ENCODE results near the gene CPSF3. TPM values are rescaled to one million over a fixed set of nuclear protein-coding genes. Genes with fewer than 3 reads are reported as not detected.

The CPSF3 gene
- total and polyA plus RNA-seq, 2 of the 13 experiments (the other 11 are each of a cell fraction or from before 2014, with no cell fraction given), result 19.8 to 93.0 TPM

DNA sequence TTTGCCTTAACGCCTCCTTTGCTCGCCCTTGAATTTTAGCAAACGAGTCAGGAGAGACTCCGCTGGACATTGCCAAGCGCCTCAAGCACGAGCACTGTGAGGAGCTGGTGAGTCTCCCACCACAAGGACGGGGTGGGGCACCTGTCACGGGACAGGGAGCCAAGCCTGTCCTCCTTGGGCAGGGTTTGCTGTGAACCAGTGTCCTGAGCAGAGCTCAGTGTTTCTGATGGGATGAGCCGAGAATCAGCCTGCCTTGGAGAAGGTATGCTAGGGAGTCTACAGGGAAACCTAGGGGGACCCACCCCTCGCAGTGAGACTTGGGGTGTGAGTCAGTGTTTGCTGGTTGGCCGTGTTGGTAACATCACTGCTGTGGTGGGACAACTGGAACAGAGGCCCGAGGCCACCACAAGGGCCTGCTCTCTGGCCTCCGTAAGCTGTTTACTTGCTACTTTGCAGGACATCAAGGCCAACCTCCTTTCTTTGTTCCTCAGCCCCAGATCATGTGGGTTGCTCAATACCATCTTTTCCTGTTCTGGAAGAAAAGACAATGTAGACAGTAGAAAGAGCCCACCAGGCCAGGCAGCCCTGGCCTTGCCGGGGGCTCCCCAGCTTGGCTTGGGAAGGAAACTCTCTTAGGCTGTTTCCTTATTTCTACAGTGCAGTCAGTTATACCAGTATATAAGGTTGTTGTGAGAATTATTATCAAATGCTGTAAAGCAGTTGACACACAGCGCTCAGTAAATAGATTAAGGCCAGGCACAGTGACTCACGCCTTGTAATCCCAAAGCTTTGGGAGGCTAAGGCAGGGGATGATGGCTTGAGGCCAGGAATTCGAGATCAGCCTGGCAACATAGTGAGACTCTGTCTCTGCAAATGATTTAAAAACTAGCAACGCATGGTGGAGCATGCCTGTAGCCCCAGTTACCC, 42.5 kb upstream of the CPSF3 start (continued):
- TF ChIP-seq FIP1L1 (IDR thresholded peaks at IDR 0.05; ENCODE audit: borderline replicate concordance, insufficient read depth, low read depth, low read length) (no peak), POLR2G (IDR thresholded peaks at IDR 0.05; ENCODE audit: low read depth, low read length) (no peak; the same call in 1 of the 2 replicates), CHD4 (IDR thresholded peaks at IDR 0.05; ENCODE audit: borderline replicate concordance, low read length) (no peak; the same call in 1 of the 2 replicates), ZNF501 (CRISPR knock-in tag; IDR thresholded peaks at IDR 0.05) (no peak; the same call in 1 of the 2 replicates), ZNF720 (CRISPR knock-in tag; IDR thresholded peaks at IDR 0.05) (no peak), EED (CRISPR knock-in tag; IDR thresholded peaks at IDR 0.05) (no peak; the same call in 1 of the 2 replicates), RFXANK (CRISPR knock-in tag; IDR thresholded peaks at IDR 0.05) (no peak), ZNF317 (CRISPR knock-in tag; IDR thresholded peaks at IDR 0.05) (0 out of 2 replicates have a peak, but pooled peaks have one; percentile 55), PHF8 (CRISPR knock-in tag; IDR thresholded peaks at IDR 0.05) (no peak), ZNF225 (CRISPR knock-in tag; IDR thresholded peaks at IDR 0.05) (no peak; the same call in 1 of the 2 replicates), HDAC6 (IDR thresholded peaks at IDR 0.05; ENCODE audit: low read depth, low read length) (no peak), ZNF777 (CRISPR knock-in tag; IDR thresholded peaks at IDR 0.05) (no peak), MAFF (IDR thresholded peaks at IDR 0.05; ENCODE audit: low read depth, low read length) (no peak), ELF1 (CRISPR knock-in tag; IDR thresholded peaks at IDR 0.05) (0 out of 2 replicates have a peak, but pooled peaks have one; percentile 7), RXRB (CRISPR knock-in tag; IDR thresholded peaks at IDR 0.05; ENCODE audit: borderline replicate concordance) (peak; percentile 39; the same call in 1 of the 2 replicates), ASH2L (IDR thresholded peaks at IDR 0.05; ENCODE audit: insufficient read length, low read depth, low read length) (peak; percentile 81), ZNF644 (CRISPR knock-in tag; IDR thresholded peaks at IDR 0.05; ENCODE audit: low read depth) (no peak; the same call in 1 of the 2 replicates), ZSCAN9 (CRISPR knock-in tag; IDR thresholded peaks at IDR 0.05; ENCODE audit: borderline replicate concordance) (0 out of 2 replicates have a peak, but pooled peaks have one; percentile 29), YY1 (IDR thresholded peaks at IDR 0.05; ENCODE audit: insufficient read depth, insufficient replicate concordance, low read depth, low read length) (no peak), KDM5B (CRISPR knock-in tag; IDR thresholded peaks at IDR 0.05; ENCODE audit: borderline replicate concordance) (0 out of 2 replicates have a peak, but pooled peaks have one; percentile 28), KMT2B (CRISPR knock-in tag; IDR thresholded peaks at IDR 0.05) (no peak)
- TF ChIP-seq, protein P1, sequence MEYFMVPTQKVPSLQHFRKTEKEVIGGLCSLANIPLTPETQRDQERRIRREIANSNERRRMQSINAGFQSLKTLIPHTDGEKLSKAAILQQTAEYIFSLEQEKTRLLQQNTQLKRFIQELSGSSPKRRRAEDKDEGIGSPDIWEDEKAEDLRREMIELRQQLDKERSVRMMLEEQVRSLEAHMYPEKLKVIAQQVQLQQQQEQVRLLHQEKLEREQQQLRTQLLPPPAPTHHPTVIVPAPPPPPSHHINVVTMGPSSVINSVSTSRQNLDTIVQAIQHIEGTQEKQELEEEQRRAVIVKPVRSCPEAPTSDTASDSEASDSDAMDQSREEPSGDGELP (IDR thresholded peaks at IDR 0.05; ENCODE audit: borderline replicate concordance, low read depth), result peak; percentile 54; the same call in 1 of the 2 replicates
- TF ChIP-seq, protein P2, sequence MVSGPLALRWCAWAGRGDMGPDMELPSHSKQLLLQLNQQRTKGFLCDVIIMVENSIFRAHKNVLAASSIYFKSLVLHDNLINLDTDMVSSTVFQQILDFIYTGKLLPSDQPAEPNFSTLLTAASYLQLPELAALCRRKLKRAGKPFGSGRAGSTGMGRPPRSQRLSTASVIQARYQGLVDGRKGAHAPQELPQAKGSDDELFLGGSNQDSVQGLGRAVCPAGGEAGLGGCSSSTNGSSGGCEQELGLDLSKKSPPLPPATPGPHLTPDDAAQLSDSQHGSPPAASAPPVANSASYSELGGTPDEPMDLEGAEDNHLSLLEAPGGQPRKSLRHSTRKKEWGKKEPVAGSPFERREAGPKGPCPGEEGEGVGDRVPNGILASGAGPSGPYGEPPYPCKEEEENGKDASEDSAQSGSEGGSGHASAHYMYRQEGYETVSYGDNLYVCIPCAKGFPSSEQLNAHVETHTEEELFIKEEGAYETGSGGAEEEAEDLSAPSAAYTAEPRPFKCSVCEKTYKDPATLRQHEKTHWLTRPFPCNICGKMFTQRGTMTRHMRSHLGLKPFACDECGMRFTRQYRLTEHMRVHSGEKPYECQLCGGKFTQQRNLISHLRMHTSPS (CRISPR knock-in tag; IDR thresholded peaks at IDR 0.05; ENCODE audit: low read depth), result no peak; the same call in 1 of the 2 replicates
- TF ChIP-seq, protein P3, sequence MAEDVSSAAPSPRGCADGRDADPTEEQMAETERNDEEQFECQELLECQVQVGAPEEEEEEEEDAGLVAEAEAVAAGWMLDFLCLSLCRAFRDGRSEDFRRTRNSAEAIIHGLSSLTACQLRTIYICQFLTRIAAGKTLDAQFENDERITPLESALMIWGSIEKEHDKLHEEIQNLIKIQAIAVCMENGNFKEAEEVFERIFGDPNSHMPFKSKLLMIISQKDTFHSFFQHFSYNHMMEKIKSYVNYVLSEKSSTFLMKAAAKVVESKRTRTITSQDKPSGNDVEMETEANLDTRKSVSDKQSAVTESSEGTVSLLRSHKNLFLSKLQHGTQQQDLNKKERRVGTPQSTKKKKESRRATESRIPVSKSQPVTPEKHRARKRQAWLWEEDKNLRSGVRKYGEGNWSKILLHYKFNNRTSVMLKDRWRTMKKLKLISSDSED (CRISPR knock-in tag; IDR thresholded peaks at IDR 0.05), result no peak
- TF ChIP-seq, protein P4, sequence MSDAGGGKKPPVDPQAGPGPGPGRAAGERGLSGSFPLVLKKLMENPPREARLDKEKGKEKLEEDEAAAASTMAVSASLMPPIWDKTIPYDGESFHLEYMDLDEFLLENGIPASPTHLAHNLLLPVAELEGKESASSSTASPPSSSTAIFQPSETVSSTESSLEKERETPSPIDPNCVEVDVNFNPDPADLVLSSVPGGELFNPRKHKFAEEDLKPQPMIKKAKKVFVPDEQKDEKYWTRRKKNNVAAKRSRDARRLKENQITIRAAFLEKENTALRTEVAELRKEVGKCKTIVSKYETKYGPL (CRISPR knock-in tag; IDR thresholded peaks at IDR 0.05), result no peak
